Endothelial cell of umbilical vein (primary cell): Measurements from ENCODE around the gene DERL3. TPM values are rescaled to one million over a fixed set of nuclear protein-coding genes. Genes with fewer than 3 reads are reported as not detected.

Experiments
- BruUV-seq: library from RNA; stranded (reverse); fragments of 400-500 nt; replicated peaks from 2 replicates; lab custom pipeline; 2021; lab: Mats Ljungman, UMichigan
- CTCF ChIA-PET: fragments of 300-600, 350-600 bp; sonication (Branson Sonifier 250); formaldehyde crosslinking; loops from one replicate; lab custom pipeline; 2021; ENCODE audit warnings: antibody characterized with exemption, inconsistent platforms; lab: Charles Lee
- POLR2A ChIA-PET: fragments of 300-600, 350-600 bp; sonication (Branson Sonifier 250); formaldehyde crosslinking; loops from one replicate; lab custom pipeline; 2021; ENCODE audit warnings: antibody characterized with exemption, inconsistent platforms; lab: Charles Lee
- DNase-seq: peaks from one replicate; pipeline ENCODE4 v3.0.0-alpha.2; 2011; ENCODE audit warnings: low read depth, low spot score
- FAIRE-seq: peaks from 2 replicates; lab custom pipeline; 2011; peaks lifted over from hg19 to GRCh38; lab: Jason Lieb, UNC
- H2AFZ ChIP-seq: 2 replicates; pipeline ENCODE4 v1.6.0; 2012; ENCODE audit warnings: low read depth, low read length, control low read depth, inconsistent platforms
- H3K27ac ChIP-seq: 2 replicates; pipeline ENCODE4 v1.5.1; 2011; ENCODE audit warnings: low read depth, mild to moderate bottlenecking, control low read depth, low read length, moderate library complexity; ENCODE audit not compliant: insufficient read depth
- H3K27me3 ChIP-seq, 2 experiments: 2 replicates each; pipeline versions ENCODE4 v1.6.0 to v1.6.1; 2011; ENCODE audit warnings: low read length in 2 of 2, mixed read lengths in 1 of 2; ENCODE audit not compliant: control insufficient read depth in 2 of 2, insufficient read depth in 2 of 2
- H3K36me3 ChIP-seq, 2 experiments: 2 replicates in 1 of 2; 3 replicates in 1 of 2; pipeline ENCODE4 v1.5.1; 2011; ENCODE audit warnings: low read length in 2 of 2, mild to moderate bottlenecking in 1 of 2, moderate library complexity in 1 of 2; ENCODE audit not compliant: control insufficient read depth in 2 of 2, insufficient read depth in 2 of 2; ENCODE audit errors: extremely low read depth in 1 of 2
- H3K4me1 ChIP-seq: 3 replicates; pipeline ENCODE4 v1.5.1; 2011; ENCODE audit warnings: mild to moderate bottlenecking, low read length; ENCODE audit not compliant: control insufficient read depth, insufficient read depth; ENCODE audit errors: extremely low read depth
- H3K4me2 ChIP-seq: 2 replicates; pipeline ENCODE4 v1.6.1; 2011; ENCODE audit warnings: low read length, control low read depth, mixed read lengths; ENCODE audit not compliant: insufficient read depth
- H3K4me3 ChIP-seq, 3 experiments: fragments of 200-600 bp in 1 of 3; sonication (generic), shearing (Covaris generic) in 1 of 3; replicated peaks in 1 of 3; 2 replicates each; pipeline ENCODE4 v1.5.1; 2011 to 2016; ENCODE audit warnings: control low read depth in 3 of 3, low read length in 3 of 3, mild to moderate bottlenecking in 2 of 3, inconsistent platforms in 1 of 3, low read depth in 1 of 3, moderate library complexity in 1 of 3; ENCODE audit not compliant: insufficient read depth in 1 of 3
- H3K79me2 ChIP-seq: 2 replicates; pipeline ENCODE4 v1.6.0; 2012; ENCODE audit warnings: low read length, inconsistent platforms; ENCODE audit not compliant: control insufficient read depth, insufficient read depth
- H3K9ac ChIP-seq: replicated peaks from 2 replicates; pipeline ENCODE3; 2011; ENCODE audit warnings: low read length, control low read depth; ENCODE audit not compliant: insufficient read depth; ENCODE audit errors: extremely low read depth
- H3K9me1 ChIP-seq: replicated peaks from 3 replicates; pipeline ENCODE4 v1.6.0; 2011; ENCODE audit warnings: mild to moderate bottlenecking, low read length; ENCODE audit not compliant: control insufficient read depth, insufficient read depth; ENCODE audit errors: extremely low read depth
- H3K9me3 ChIP-seq: replicated peaks from 2 replicates; pipeline ENCODE4 v1.5.1; 2012; ENCODE audit warnings: low read length, inconsistent platforms; ENCODE audit not compliant: control insufficient read depth, insufficient read depth
- H4K20me1 ChIP-seq: replicated peaks from 2 replicates; pipeline ENCODE3; 2011; ENCODE audit warnings: mild to moderate bottlenecking, low read length; ENCODE audit not compliant: control insufficient read depth, insufficient read depth; ENCODE audit errors: extremely low read depth
- CTCF ChIP-seq, 2 donors: IDR thresholded peaks; 1 replicate in 1 of 2; 2 replicates in 1 of 2; pipeline ENCODE4 v1.5.1; 2011; ENCODE audit warnings: low read length in 2 of 2, mild to moderate bottlenecking in 2 of 2, moderate library complexity in 2 of 2, control low read depth in 1 of 2, inconsistent platforms in 1 of 2, low read depth in 1 of 2; ENCODE audit not compliant: insufficient read depth in 1 of 2; ENCODE audit errors: extremely low read depth in 1 of 2
- EZH2 ChIP-seq: IDR thresholded peaks from 2 replicates; pipeline ENCODE4 v1.6.1; 2012; ENCODE audit warnings: borderline replicate concordance, low read depth, mild to moderate bottlenecking, moderate library complexity, low read length, inconsistent platforms; ENCODE audit not compliant: severe bottlenecking
- GATA2 ChIP-seq: IDR thresholded peaks from 2 replicates; pipeline ENCODE4 v1.7.0; 2011; ENCODE audit warnings: low read depth, mild to moderate bottlenecking, moderate library complexity, mixed read lengths, low read length; ENCODE audit not compliant: insufficient read length, insufficient read depth
- POLR2A ChIP-seq: IDR thresholded peaks from 2 replicates; pipeline ENCODE4 v1.6.1; 2012; ENCODE audit warnings: low read depth, mild to moderate bottlenecking, control low read depth, low read length
- POLR2AphosphoS5 ChIP-seq: IDR thresholded peaks from 2 replicates; pipeline ENCODE4 v1.6.1; 2012; ENCODE audit warnings: low read depth, mild to moderate bottlenecking, control low read depth, low read length, moderate library complexity; ENCODE audit not compliant: insufficient read depth
- dilution Hi-C: fragments of 300-500 bp; cut with MboI; formaldehyde crosslinking; loops from one replicate; pipeline ENCODE4 v1.15.0; 2019; ENCODE audit warnings: low sequenced_read_pairs; ENCODE audit not compliant: extremely low pct_ligation_motif_present
- intact Hi-C: fragments of 100-400 bp; cut with micrococcal nuclease; formaldehyde crosslinking; loops from one replicate; pipeline ENCODE4 v1.10.0; 2022
- polyA plus RNA-seq, 4 experiments: library from polyadenylated mRNA; depleted of rRNA in 3 of 4; stranded (reverse) in 3 of 4; unstranded in 1 of 4; fragments of >200 nt; gene quantifications; 2 replicates each; pipeline versions ENCODE4 v1.2.1 to v1.2.3, GENCODE V29; 2011 to 2012; ENCODE audit warnings: missing spikeins in 1 of 4
- total RNA-seq: library from RNA; stranded (reverse); gene quantifications from 2 replicates; pipeline ENCODE4 v1.2.3, GENCODE V29; 2021
- TF ChIP-seq, protein P1 (sequence below): IDR thresholded peaks from 2 replicates; pipeline ENCODE4 v1.6.1; 2011; ENCODE audit not compliant: insufficient read depth, insufficient read length

DERL3 gene
- total and polyA plus RNA-seq, 2 donors (not counting 3 experiments of a cell fraction or from before 2014, with no cell fraction given): 3.4 to 3.8 TPM

- Histone ChIP-seq H3K9me3 (no peaks in the 10 kb centered on the region), H2AFZ (no peak overlapping the region), H3K27ac (no peak overlapping the region), H3K9me1 (no peaks in the 10 kb centered on the region), H3K9ac (no peak overlapping the region), H3K79me2 (peaks cover 57% of the 10 kb centered on the region), H3K4me2 (no peak overlapping the region), H4K20me1 (peaks cover 2% of the 10 kb centered on the region), H3K27me3 (no peaks in the 10 kb centered on the region), H3K36me3 (peaks cover 0 to 20% of the 10 kb centered on the region in 2 experiments), H3K4me3 (no peak overlapping the region), H3K4me1 (peaks cover 9% of the 10 kb centered on the region)
- FAIRE-seq: no peak
- POLR2A ChIA-PET: no interaction called here
- dilution Hi-C loops (no loop called here), intact Hi-C loops (no loop called here)
- BruUV-seq: no TSS peak
- DNase-seq: no peak
- TF ChIP-seq, protein P1, sequence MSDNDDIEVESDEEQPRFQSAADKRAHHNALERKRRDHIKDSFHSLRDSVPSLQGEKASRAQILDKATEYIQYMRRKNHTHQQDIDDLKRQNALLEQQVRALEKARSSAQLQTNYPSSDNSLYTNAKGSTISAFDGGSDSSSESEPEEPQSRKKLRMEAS: no peak
- no peak for TF ChIP-seq EZH2
- TF ChIP-seq POLR2A: no peak
- TF ChIP-seq CTCF (IDR thresholded peaks at IDR 0.05; ENCODE audit: extremely low read depth in 1 of 2, insufficient read depth in 1 of 2, low read depth in 1 of 2, low read length in 2 of 2): no peak
- TF ChIP-seq GATA2: no peak
- TF ChIP-seq POLR2AphosphoS5: no peak
- CTCF ChIA-PET: interaction anchor here (1.0 kb wide), 2 partner anchors 13 to 21 kb away, joined by 3 to 4 read pairs; no protein-coding TSS in a partner anchor
Measured at GRCh38 chr22:23791738-23792645, 46.8 kb downstream of the DERL3 start.
